Measurements from ENCODE around the gene STK11.

DNA sequence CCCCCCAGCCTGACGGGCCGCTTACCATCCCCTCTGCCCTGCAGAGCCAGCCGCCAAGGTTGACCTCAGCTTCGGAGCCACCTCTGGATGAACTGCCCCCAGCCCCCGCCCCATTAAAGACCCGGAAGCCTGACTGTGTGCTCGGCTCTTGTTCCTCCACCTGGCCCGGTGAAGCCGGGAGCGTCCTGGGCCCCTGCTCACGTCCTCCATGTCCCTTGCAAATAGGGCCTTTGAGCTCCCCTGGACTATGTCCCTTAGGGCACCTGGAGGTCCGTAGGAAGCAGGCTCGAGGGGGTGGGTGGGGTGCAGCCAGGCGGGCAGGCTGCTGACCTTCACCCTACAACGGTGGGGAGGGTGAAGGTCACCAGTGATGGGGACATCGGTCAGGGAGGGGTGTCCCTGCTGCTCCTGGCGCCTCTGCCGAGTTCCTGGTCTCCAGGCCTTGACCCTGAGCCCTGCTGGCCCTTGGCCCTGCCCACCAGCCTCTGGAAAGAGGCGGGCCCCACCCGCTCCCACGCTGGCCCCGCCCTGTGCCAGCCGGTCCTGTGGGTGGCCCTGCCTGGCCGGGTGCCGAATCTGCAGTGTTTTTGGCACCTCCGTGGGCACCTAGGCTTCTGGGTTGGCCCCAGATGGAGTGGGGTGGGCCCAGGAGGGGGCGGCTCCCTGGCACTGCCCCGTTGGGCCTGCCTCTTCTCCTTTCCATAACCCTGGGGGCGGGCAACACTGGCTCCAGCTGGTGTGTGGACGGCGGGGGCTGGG lies 39.3 kb downstream of the STK11 start:
- TF ChIP-seq CTCF (IDR thresholded peaks at IDR 0.05) (no peak), POLR2A (IDR thresholded peaks at IDR 0.05) (no peak)

All from lower leg skin (tissue), 3 donors.